ENCODE data around the gene TRIM29.
"Not testable (repeated sequence)": the region's sequence is repeated elsewhere in the genome, so short reads cannot be mapped to it uniquely, and the experiment has no call there.

TRIM29 gene

GRCh38 chr11:120137611-120138521 lies at the start of gene TRIM29:
Gene TRIM29 (minus strand): TSS chr11:120138113. CDS start chr11:120138031, 82 bp downstream.
- no peak for DNase-seq (ENCODE audit: low read depth in 2 of 2)

GRCh38 chr11:120186774-120187591 lies 49.1 kb upstream of the TRIM29 start:
- DNase-seq (ENCODE audit: low read depth in 2 of 2): no peak

GRCh38 chr11:120186456-120186773 lies 48.5 kb upstream of the TRIM29 start:
- no peak for DNase-seq (ENCODE audit: low read depth in 2 of 2)

GRCh38 chr11:120185706-120186455 lies 48.0 kb upstream of the TRIM29 start:
- DNase-seq (ENCODE audit: low read depth in 2 of 2): no peak

- DNase-seq (ENCODE audit: low read depth in 2 of 2): no peak
These were observed 47.2 kb upstream of the TRIM29 start for GRCh38 chr11:120184946-120185705.

GRCh38 chr11:120184371-120184945 lies 46.5 kb upstream of the TRIM29 start:
- no peak for DNase-seq (ENCODE audit: low read depth in 2 of 2)

- no peak for DNase-seq (ENCODE audit: low read depth in 2 of 2)
These were observed 45.8 kb upstream of the TRIM29 start for GRCh38 chr11:120183701-120184141.

- no peak for DNase-seq (ENCODE audit: low read depth in 2 of 2)
These were observed 45.0 kb upstream of the TRIM29 start for GRCh38 chr11:120182790-120183491.

GRCh38 chr11:120182372-120182771 lies 44.5 kb upstream of the TRIM29 start:
- DNase-seq (ENCODE audit: low read depth in 2 of 2): no peak

GRCh38 chr11:120181376-120181975 lies 43.6 kb upstream of the TRIM29 start:
- no peak for DNase-seq (ENCODE audit: low read depth in 2 of 2)

GRCh38 chr11:120180551-120181232 lies 42.8 kb upstream of the TRIM29 start:
- no peak for DNase-seq (ENCODE audit: low read depth in 2 of 2)

- not testable (repeated sequence) for DNase-seq (ENCODE audit: low read depth in 2 of 2)
These were observed 42.1 kb upstream of the TRIM29 start for GRCh38 chr11:120180063-120180462.

GRCh38 chr11:120179057-120179672 lies 41.3 kb upstream of the TRIM29 start:
- no peak for DNase-seq (ENCODE audit: low read depth in 2 of 2)

- DNase-seq (ENCODE audit: low read depth in 2 of 2): no peak
These were observed 40.7 kb upstream of the TRIM29 start for GRCh38 chr11:120178561-120179056.

- DNase-seq (ENCODE audit: low read depth in 2 of 2): no peak
These were observed 37.0 kb upstream of the TRIM29 start for GRCh38 chr11:120174866-120175265.

GRCh38 chr11:120173807-120174206 lies 35.9 kb upstream of the TRIM29 start:
- no peak for DNase-seq (ENCODE audit: low read depth in 2 of 2)

GRCh38 chr11:120173019-120173705 lies 35.2 kb upstream of the TRIM29 start:
- DNase-seq (ENCODE audit: low read depth in 2 of 2): no peak
